Endodermal cell (in vitro differentiated cells): ENCODE measurements around the gene LIN7A. TPM values are rescaled to one million over a fixed set of nuclear protein-coding genes. Genes with fewer than 3 reads are reported as not detected.

ENCODE experiments used
- DNase-seq: peaks from one replicate; pipeline ENCODE4 v3.0.0-alpha.2; 2017
- H3K27ac ChIP-seq: 2 replicates; pipeline ENCODE4 v1.5.1; 2013; ENCODE audit warnings: mild to moderate bottlenecking, low read depth, low read length, moderate library complexity
- H3K27me3 ChIP-seq: 2 replicates; pipeline ENCODE4 v1.6.1; 2013; ENCODE audit warnings: mild to moderate bottlenecking, low read length, moderate library complexity; ENCODE audit not compliant: insufficient read depth, control insufficient read depth, poor library complexity, severe bottlenecking
- H3K36me3 ChIP-seq: 2 replicates; pipeline ENCODE4 v1.7.0; 2013; ENCODE audit warnings: mild to moderate bottlenecking, low read length, moderate library complexity; ENCODE audit not compliant: control insufficient read depth, insufficient read depth
- H3K4me1 ChIP-seq: one replicate; pipeline ENCODE4 v1.7.0; 2013; ENCODE audit warnings: low read length; ENCODE audit not compliant: control insufficient read depth, insufficient read depth
- H3K4me3 ChIP-seq: 2 replicates; pipeline ENCODE4 v1.5.1; 2013; ENCODE audit warnings: mild to moderate bottlenecking, low read length, moderate library complexity
- H3K9ac ChIP-seq: 2 replicates; pipeline ENCODE4 v1.6.1; 2013; ENCODE audit warnings: mild to moderate bottlenecking, low read length, moderate library complexity; ENCODE audit not compliant: poor library complexity, severe bottlenecking; ENCODE audit errors: extremely low read depth
- H3K9me3 ChIP-seq: 2 replicates; pipeline ENCODE4 v1.6.1; 2013; ENCODE audit warnings: mild to moderate bottlenecking, low read length, moderate library complexity; ENCODE audit not compliant: control insufficient read depth
- H3K27ac Mint-ChIP-seq: 2 replicates; pipeline ENCODE4 v1.8.0; 2020; ENCODE audit warnings: mixed read lengths
- H3K27me3 Mint-ChIP-seq: 2 replicates; pipeline ENCODE4 v1.8.0; 2021; ENCODE audit warnings: mild to moderate bottlenecking, mixed read lengths; ENCODE audit not compliant: insufficient read depth
- H3K36me3 Mint-ChIP-seq: 2 replicates; pipeline ENCODE4 v1.8.0; 2020; ENCODE audit warnings: low read depth, mixed read lengths
- H3K4me1 Mint-ChIP-seq: 2 replicates; pipeline ENCODE4 v1.8.0; 2020; ENCODE audit warnings: mixed read lengths
- H3K4me3 Mint-ChIP-seq: 2 replicates; pipeline ENCODE4 v1.8.0; 2020; ENCODE audit warnings: mild to moderate bottlenecking, moderate library complexity, mixed read lengths
- H3K9me3 Mint-ChIP-seq: 2 replicates; pipeline ENCODE4 v1.8.0; 2020; ENCODE audit warnings: mild to moderate bottlenecking, mixed read lengths
- WGBS, 2 experiments: methylation state at CpG; one replicate each; pipeline versions ENCODE4 v1.1.5 to v1.1.7; 2013; ENCODE audit warnings: missing lambda C conversion rate in 2 of 2, mixed read lengths in 1 of 2; ENCODE audit not compliant: insufficient coverage in 1 of 2, insufficient read length in 1 of 2; 5-methylcytosine and 5-hydroxymethylcytosine counted together
- total RNA-seq, 2 donors: library from RNA; stranded (reverse); fragmentation: NEBNext Ultra II Directional in 1 of 2; extraction: Animal tissue kit (Norgen Biotek cat#: 25700) in 1 of 2; gene quantifications; 2 replicates in 1 of 2; 3 replicates in 1 of 2; pipeline ENCODE4 v1.2.1, GENCODE V29; 2021
- TF ChIP-seq, protein P1 (sequence below): fragments of 200-600 bp; sonication (generic); conservative IDR thresholded peaks from 2 replicates; pipeline ENCODE4 v1.5.0; 2021; ENCODE audit warnings: antibody characterized with exemption, mild to moderate bottlenecking

The LIN7A gene
- total RNA-seq, 2 donors from 2014 or later, result 19.3 to 27.2 TPM

DNA sequence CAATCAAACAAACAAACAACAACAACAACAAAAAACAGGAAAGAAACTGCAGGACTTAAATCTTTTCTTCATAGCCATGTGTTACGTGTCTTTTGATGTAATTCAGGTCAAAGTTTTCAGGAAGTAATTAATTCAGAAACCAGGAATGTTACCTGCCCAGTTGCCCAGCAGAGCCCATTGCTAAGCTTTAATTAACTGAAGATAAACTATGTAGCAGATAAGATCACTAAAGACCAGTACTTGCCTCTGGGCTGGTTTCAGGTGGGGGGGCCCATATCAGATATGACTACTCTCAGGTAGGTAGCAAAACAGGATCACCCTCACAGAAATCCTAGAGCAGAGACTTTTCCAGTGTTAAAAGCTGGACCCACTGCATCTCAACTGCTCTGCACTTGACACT lies 69.2 kb downstream of the LIN7A start:
- Histone ChIP-seq H3K9me3 (no peaks in the 10 kb centered on the region), H3K27me3 (no peaks in the 10 kb centered on the region), H3K4me3 (no peak overlapping the region), H3K36me3 (no peaks in the 10 kb centered on the region), H3K9ac (no peak overlapping the region), H3K4me1 (peaks cover 3% of the 10 kb centered on the region), H3K27ac (no peak overlapping the region)
- Mint-ChIP-seq H3K27me3 (no peaks in the 10 kb centered on the region), H3K4me1 (peaks cover 10% of the 10 kb centered on the region), H3K9me3 (no peaks in the 10 kb centered on the region), H3K36me3 (peaks cover 3% of the 10 kb centered on the region), H3K4me3 (no peak overlapping the region), H3K27ac (no peak overlapping the region)
- no peak for DNase-seq
- TF ChIP-seq, protein P1, sequence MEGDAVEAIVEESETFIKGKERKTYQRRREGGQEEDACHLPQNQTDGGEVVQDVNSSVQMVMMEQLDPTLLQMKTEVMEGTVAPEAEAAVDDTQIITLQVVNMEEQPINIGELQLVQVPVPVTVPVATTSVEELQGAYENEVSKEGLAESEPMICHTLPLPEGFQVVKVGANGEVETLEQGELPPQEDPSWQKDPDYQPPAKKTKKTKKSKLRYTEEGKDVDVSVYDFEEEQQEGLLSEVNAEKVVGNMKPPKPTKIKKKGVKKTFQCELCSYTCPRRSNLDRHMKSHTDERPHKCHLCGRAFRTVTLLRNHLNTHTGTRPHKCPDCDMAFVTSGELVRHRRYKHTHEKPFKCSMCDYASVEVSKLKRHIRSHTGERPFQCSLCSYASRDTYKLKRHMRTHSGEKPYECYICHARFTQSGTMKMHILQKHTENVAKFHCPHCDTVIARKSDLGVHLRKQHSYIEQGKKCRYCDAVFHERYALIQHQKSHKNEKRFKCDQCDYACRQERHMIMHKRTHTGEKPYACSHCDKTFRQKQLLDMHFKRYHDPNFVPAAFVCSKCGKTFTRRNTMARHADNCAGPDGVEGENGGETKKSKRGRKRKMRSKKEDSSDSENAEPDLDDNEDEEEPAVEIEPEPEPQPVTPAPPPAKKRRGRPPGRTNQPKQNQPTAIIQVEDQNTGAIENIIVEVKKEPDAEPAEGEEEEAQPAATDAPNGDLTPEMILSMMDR, result no peak
- 100% methylated on average over 1 of the region's 1 CpG; no CpG with 5 or more reads in 1 of the 2 experiments for WGBS, 2 experiments

DNA sequence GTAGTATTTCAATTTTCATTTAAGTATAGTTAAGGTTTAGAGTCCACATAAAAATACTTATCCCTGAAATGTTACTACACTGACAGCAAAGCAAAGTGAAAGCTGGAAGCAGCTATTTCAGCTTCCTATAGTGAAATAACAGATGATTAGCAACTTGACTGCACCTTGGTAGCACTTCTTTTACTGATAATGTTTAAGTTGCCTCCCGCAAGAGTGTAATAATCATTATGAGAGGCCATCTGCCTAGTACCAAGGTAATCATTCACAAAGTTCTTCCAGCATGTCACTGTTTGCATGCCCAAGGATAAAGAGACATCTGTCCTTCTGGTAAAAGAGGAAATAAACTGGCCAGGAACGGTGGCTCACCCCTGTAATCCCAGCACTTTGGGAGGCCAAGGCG lies 69.8 kb downstream of the LIN7A start:
- Mint-ChIP-seq H3K4me3 (no peak overlapping the region), H3K36me3 (peaks cover 3% of the 10 kb centered on the region), H3K4me1 (peaks cover 10% of the 10 kb centered on the region), H3K9me3 (no peaks in the 10 kb centered on the region), H3K27me3 (no peaks in the 10 kb centered on the region), H3K27ac (no peak overlapping the region)
- TF ChIP-seq, protein P1, result no peak
- Histone ChIP-seq H3K36me3 (no peaks in the 10 kb centered on the region), H3K9ac (no peak overlapping the region), H3K27me3 (no peaks in the 10 kb centered on the region), H3K4me1 (peaks cover 3% of the 10 kb centered on the region), H3K9me3 (no peaks in the 10 kb centered on the region), H3K4me3 (no peak overlapping the region), H3K27ac (no peak overlapping the region)
- DNase-seq, result no peak
- WGBS, 2 experiments, result 42 to 67% methylated on average over 2 to 3 of the region's 3 CpGs

DNA sequence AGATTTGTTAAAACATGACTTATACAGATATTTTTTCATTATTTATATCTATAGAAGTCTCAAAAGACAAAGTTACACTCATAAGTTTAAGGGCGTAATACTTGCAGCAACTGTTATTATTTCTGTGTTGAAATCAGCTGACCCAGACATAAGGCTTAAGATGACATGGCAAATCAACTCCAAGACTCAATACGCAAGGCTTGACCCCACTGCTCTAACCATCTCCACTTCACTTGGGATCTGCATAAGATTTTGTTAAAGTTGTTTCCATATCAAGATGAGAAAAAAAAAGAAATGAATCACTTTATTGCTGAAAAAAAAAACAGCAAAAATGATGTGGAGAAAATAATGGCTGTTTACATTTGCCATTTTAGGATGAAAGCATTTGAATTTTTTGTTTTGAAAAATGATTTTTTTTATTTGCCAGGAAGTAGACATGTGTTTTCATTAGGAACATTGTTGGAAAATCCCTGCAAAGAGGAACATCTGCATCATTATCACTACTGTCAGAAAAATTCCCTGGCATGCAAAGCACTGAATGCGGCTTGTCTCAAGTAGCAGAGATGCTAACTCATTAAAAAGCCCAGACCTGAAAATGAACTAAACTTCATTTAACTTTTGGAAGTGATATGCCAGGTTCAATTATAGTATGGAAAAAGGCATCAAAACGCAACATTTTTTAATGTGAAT lies 73.5 kb downstream of the LIN7A start:
- 50 to 85% methylated on average over 1 to 3 of the region's 4 CpGs for WGBS, 2 experiments
- Mint-ChIP-seq H3K27me3 (no peaks in the 10 kb centered on the region), H3K4me3 (no peak overlapping the region), H3K9me3 (no peaks in the 10 kb centered on the region), H3K27ac (no peak overlapping the region), H3K4me1 (peaks cover 12% of the 10 kb centered on the region), H3K36me3 (peaks cover 3% of the 10 kb centered on the region)
- H3K27ac ChIP-seq, result no peak overlapping the region
- no peak overlapping the region for H3K4me3 ChIP-seq
- peaks cover 3% of the 10 kb centered on the region for H3K4me1 ChIP-seq
- H3K9ac ChIP-seq, result no peak overlapping the region
- H3K27me3 ChIP-seq, result no peaks in the 10 kb centered on the region
- no peaks in the 10 kb centered on the region for H3K36me3 ChIP-seq
- TF ChIP-seq, protein P1, result no peak
- no peaks in the 10 kb centered on the region for H3K9me3 ChIP-seq
- no peak for DNase-seq
